Fibroblast of the aortic adventitia (primary cell): ENCODE results near the gene CHST8. TPM values are rescaled to one million over a fixed set of nuclear protein-coding genes. Genes with fewer than 3 reads are reported as not detected.
A peak's percentile ranks its signal among the peaks of the same experiment; 100 is the strongest.

Experiments
- DNase-seq: peaks from one replicate; pipeline ENCODE4 v3.0.0-alpha.2; 2010; ENCODE audit warnings: low read depth
- H3K4me3 ChIP-seq: 2 replicates; pipeline ENCODE4 v1.5.1; 2011; ENCODE audit warnings: low read depth, mild to moderate bottlenecking, control low read depth, low read length, moderate library complexity
- total RNA-seq: library from RNA; depleted of rRNA; stranded (reverse); fragments of >200 nt; gene quantifications from 2 replicates; pipeline ENCODE4 v1.2.3, GENCODE V29; 2012; ENCODE audit warnings: low replicate concordance
- TF ChIP-seq, protein P1 (sequence below): IDR thresholded peaks from 2 replicates; pipeline ENCODE4 v1.5.1; 2011; ENCODE audit warnings: mild to moderate bottlenecking, low read length, control low read depth, inconsistent platforms; ENCODE audit not compliant: insufficient read depth

CHST8 gene
- total RNA-seq, 1 donor, result not detected

DNA sequence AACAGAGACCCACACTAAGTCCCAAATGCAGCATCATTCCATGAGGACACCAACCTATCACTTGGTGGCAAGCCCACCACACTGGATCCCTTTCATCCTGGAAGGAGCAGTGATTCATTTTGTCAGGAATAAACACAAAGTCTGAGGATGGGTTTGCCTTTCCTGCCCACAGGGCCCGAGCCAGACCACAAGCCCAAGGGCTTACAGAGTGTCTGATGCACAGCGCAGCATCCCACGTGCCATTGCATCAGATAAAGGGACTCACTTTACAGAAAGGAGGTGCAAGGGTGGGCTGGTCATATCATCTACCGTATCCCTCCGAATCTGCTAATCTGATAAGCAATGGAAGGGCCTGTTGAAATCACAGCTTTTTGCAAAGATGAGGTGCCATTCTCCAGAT lies 162.7 kb downstream of the CHST8 start:
- no peak for DNase-seq
- TF ChIP-seq, protein P1, sequence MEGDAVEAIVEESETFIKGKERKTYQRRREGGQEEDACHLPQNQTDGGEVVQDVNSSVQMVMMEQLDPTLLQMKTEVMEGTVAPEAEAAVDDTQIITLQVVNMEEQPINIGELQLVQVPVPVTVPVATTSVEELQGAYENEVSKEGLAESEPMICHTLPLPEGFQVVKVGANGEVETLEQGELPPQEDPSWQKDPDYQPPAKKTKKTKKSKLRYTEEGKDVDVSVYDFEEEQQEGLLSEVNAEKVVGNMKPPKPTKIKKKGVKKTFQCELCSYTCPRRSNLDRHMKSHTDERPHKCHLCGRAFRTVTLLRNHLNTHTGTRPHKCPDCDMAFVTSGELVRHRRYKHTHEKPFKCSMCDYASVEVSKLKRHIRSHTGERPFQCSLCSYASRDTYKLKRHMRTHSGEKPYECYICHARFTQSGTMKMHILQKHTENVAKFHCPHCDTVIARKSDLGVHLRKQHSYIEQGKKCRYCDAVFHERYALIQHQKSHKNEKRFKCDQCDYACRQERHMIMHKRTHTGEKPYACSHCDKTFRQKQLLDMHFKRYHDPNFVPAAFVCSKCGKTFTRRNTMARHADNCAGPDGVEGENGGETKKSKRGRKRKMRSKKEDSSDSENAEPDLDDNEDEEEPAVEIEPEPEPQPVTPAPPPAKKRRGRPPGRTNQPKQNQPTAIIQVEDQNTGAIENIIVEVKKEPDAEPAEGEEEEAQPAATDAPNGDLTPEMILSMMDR, result no peak
- H3K4me3 ChIP-seq, result no peak overlapping the region

DNA sequence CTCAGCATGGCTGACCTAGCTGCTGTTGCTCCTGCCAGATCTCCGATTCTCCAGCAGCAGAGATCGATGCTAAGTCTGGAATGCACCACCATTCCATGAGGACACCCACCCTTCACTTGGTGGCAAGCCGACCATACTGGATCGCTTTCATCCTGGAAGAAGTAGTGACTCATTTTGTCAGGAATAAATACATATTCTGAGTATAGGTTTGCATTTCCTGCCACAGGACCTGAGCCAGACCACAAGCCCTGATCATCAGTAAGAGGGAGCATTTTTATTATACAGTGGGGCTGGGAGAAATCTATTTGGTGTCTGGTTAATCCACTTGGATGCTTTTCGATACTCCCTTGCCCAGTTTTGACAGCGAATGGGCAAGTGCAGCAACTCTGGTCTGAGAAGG lies 164.0 kb downstream of the CHST8 start:
- peak; percentile 36 for DNase-seq
- H3K4me3 ChIP-seq, result no peak overlapping the region
- TF ChIP-seq, protein P1, result no peak

DNA sequence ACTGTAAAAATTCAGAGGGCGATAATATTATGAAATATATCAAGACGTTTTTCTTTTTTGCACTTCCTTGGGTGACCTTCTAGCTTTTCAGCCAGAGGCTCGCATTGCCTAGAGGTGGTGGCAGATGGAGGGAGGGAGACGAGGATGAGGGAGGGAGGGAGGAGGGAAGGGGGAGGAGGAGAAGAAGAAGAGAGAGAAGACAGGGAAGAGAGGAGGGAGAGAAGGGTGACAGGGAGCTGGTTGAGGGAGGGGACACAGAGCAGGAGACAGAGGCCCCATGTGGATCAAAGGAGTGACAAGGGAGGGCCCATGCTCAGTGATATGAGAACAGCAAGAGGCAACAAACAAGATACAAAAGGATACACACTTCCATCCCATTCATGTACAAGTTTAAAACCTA lies 166.9 kb downstream of the CHST8 start:
- no peak for DNase-seq
- TF ChIP-seq, protein P1, result no peak
- no peak overlapping the region for H3K4me3 ChIP-seq

- DNase-seq, result no peak
These were observed 167.6 kb downstream of the CHST8 start for GRCh38 chr19:33789344-33789743.

GRCh38 chr19:33794683-33795369 lies 173.1 kb downstream of the CHST8 start:
- peak; percentile 55 for DNase-seq
- H3K4me3 ChIP-seq, result peak overlapping the region; percentile 75
- TF ChIP-seq, protein P1, result no peak

More at GRCh38 chr19:33789344-33789743, 167.6 kb downstream of the CHST8 start:
- no peak overlapping the region for H3K4me3 ChIP-seq
- TF ChIP-seq, protein P1, result no peak

DNA sequence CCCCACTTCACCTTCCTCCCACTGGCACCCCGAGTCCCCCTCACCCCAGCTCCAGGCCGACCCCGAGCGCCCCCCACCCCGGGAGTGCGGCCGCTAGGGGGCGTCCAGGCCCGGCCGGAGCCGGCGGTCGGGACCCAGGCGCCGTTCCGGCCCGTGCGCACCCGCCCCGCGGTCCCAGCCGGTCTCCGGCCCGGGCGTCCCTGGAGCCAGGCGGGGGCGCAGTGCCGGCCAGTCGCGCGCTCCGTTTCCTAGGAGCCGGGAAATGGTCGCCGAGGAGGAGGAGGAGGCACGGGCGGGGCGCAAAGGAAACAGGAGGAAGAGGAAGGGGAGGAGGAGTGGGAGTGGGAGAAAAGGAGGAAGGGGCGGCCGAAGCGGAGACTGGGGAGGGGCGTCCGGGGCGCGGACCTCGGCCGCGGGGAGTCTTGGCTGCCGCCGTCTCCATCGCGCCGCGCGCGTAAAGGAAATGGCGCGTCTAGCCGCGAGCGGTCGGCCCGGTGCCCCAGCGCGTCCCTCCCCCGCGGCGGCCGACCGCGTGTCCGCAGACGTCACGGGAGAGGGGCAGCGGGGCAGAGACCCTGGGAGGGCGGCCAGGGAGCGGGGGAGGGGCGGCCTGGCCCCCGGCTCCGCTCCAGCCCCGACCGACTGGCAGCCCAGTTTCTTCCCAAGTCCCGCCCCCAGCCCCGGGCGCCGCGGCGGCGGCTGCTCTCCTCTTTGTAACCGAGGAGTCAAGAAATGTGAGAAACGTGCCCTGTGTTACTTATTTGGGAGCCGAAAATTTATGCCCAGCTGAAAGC lies 173.8 kb downstream of the CHST8 start:
- DNase-seq, result peak; percentile 77
- peak overlapping the region; percentile 75 for H3K4me3 ChIP-seq
- TF ChIP-seq, protein P1, result peak; percentile 55
